22Rv1 (cell line): ENCODE measurements around the gene FBXL7.

Experiments used
- CTCF ChIP-seq: fragments of 450-650 bp; IDR thresholded peaks from 2 replicates; pipeline ENCODE4 v1.5.1; 2017; ENCODE audit warnings: mild to moderate bottlenecking
- ZFX ChIP-seq: fragments of 450-650 bp; IDR thresholded peaks from 2 replicates; pipeline ENCODE4 v1.6.1; 2017; ENCODE audit warnings: antibody characterized with exemption, borderline replicate concordance

DNA sequence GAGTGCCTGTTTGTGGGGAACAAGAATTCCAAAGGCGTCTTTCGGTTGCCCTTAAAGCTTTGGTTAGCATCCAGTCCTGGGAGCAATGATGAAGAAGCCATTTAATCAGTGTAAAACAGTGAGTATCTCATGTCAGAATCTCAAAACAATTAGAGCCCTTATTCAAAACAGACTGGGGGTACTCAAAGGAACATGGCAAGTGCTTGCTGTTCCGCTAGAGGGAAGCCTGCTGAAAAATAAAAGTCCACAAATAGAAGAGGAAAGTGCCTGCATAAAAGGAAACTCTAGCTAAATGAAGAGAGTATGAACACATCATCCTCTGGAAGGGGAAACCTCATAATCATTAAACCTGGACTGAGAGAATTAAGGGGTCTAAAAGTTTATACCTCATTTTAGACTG is 26.4 kb downstream of the FBXL7 start:
- TF ChIP-seq CTCF = no peak
- no peak for TF ChIP-seq ZFX
